GM08714 (cell line): ENCODE data around the gene GFOD1.

Experiments used
- H3K4me3 ChIP-seq: fragments of 200-500 bp; sonication (Bioruptor generic); 2 replicates; pipeline ENCODE4 v1.5.1; 2014; ENCODE audit warnings: mild to moderate bottlenecking, low read length, inconsistent platforms
- ZNF274 ChIP-seq: IDR thresholded peaks from 2 replicates; pipeline ENCODE4 v1.6.1; 2012; ENCODE audit warnings: mild to moderate bottlenecking, low read depth, low read length

The GFOD1 gene, protein sequence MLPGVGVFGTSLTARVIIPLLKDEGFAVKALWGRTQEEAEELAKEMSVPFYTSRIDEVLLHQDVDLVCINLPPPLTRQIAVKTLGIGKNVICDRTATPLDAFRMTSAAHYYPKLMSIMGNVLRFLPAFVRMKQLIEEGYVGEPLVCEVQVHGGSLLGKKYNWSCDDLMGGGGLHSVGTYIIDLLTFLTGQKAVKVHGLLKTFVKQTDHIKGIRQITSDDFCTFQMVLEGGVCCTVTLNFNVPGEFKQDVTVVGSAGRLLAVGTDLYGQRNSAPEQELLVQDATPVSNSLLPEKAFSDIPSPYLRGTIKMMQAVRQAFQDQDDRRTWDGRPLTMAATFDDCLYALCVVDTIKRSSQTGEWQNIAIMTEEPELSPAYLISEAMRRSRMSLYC

DNA sequence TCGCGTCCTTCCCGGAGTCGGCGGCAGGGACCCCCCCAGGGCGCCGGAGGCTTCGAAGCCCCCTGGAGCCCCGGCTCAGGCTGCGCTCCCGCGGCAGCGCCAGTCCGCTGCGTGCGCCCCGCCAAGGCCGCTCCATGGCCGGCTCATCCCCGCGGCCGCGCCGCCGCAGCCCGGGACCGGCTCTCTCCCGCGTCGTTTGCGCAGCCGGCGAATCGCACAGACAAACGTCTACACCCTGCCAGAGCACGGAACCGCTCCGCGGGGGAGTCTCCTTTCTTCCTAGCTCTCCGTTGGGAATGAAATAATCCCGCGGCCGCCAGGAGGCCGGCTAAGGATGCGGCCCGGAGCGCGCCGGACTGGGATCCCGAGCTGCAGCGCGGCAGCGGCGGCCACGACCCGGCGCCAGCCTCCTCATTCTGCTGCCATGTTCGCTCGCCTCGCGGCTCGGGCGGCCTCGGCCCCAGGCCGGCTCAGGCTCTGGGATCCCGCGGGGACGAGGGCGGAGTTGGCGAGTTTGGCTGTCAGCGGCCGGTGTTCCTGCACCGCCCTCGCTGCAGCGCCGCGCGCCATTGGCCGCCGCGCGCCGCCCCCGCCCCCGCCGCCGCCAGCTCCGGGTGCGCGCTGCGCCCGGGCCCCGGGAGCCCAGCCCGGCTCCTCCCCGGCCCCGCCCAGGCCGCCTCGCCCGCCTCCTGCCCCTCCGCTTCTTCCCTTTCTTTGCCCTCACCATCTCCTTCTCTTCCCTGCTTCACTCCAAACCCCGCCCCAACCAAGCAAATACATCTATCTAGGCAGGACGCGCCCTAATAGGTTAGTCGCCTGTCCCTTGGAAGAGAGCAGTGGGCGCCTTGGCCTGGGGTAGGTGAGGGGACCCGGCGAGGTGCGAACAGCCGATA lies at the start of gene GFOD1:
TSS of gene GFOD1 (minus strand) at position 479 of the 893 bp plus-strand sequence. CDS start 710 bp downstream, outside the sequence.
- peak within 1 kb of the TSS; percentile 87 for H3K4me3 ChIP-seq
- no peak for TF ChIP-seq ZNF274

DNA sequence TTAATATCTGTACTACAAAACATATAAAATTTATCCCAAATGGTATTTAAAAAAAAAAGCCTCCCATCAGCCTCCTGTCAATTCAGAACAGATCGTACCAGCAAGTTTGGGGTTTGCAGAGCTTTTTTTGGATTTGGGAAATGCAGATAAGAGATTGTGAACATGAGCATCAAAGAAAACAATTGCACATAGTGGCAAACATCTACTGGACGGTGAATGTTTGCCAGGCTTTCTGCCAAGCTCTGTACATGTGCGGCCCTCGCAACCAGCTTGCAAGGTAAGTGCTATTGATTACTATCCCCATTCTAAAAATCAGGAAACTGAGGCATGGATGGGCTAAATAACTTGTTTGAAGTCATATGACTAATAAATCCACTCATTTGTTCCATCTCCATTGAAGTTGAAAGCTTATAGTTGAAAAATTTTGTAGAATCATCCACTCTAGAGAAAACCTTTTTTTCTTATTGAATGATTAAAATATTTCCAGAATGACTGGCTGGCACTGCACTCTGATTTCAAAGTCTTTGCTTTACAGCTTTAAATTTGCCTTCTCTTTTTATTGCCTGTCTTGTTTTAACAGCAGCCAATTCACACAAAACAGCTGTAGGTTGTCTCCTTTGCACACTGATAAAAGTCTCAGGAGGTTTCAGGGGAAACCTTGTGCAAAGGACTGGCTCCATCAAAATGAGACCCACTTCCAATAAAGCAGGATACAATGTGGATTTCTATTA lies 49.6 kb upstream of the GFOD1 start:
- no peak for TF ChIP-seq ZNF274

DNA sequence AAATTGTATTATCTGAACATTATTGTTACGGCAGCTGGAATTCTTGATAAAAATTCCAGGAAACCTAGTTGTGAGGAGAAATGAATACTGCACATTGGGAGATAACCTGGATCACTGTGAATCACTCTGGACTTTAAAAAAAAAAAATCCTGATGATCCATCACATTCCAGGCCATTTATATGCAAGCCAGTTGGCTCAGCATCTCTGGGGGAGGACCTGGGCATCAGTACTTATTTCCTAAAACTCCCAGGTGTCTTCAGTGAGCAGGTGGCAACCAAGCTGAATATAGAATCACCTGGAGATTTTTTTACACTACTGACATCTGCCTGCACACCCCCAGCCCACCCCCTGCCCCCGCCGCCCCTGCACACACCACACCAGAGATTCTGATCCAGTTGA lies 47.9 kb upstream of the GFOD1 start:
- H3K4me3 ChIP-seq: no peak overlapping the region
- no peak for TF ChIP-seq ZNF274

More for the DNA sequence above, 49.6 kb upstream of the GFOD1 start:
- no peak overlapping the region for H3K4me3 ChIP-seq

DNA sequence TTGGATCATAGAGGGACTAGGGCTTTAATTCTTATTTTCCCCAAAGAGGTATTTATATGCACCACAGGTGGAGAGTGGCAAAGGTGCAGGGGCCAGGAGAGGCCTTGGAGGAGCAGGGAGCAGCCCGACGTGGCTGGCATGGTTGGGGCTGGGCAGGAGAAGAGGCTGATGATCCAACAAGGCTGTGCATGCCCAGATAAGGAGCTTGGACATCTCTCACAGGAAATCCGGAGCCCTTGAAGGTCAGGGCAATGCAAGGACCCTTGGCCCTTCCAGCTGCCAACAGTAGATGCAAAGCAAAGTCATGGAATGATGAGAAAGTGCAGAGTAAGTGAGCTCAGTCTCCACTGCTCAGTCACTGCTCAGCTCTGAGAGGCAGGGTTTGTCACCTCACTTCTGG lies 47.1 kb upstream of the GFOD1 start:
- no peak for TF ChIP-seq ZNF274
- no peak overlapping the region for H3K4me3 ChIP-seq

DNA sequence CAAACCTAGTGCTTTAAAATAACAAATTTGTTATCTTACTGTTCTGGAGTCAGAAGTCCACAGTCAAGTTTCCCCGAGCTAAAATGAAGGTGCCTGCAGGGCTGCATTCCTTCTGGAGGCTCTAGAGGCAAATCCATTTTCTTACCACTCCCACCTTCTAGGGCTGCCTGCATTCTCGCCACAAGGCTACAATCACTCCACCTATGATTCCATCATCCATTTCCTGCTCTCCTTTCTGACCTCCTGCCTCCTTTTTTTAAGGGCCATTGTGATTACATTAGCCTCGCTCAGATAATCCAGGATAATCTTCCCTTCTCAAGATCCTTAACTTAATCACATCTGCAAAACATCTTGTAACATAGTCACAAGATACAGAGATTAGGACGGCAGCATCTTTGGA lies 44.6 kb upstream of the GFOD1 start:
- TF ChIP-seq ZNF274: no peak
- H3K4me3 ChIP-seq: no peak overlapping the region

DNA sequence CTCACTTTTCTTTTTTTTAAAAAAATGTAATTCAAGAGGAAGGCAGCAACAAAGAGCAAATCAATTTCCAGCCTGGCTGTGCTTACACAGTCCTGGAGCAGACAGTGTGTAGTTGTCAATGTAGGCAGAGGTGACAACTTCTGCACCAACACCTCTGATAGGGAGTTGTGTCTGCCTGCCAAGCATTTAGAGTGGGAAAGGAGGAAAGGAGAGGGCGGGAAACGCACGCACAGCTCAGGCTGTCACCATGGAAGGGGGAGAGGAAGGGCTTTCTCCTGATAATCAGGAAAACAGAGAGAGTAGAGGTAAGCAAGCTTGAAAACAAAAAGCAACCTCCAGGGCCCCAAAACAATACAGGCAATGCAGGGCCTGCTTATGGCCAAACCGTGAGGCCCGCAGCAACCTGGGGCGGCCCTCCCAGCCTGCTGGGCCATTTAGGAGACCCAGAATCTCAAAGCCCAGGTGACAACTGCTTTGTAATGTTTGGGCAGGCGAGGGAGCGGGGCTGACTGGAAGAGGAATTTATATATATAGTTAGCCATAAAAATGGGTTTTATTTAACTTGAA lies 41.5 kb upstream of the GFOD1 start:
- no peak overlapping the region for H3K4me3 ChIP-seq
- TF ChIP-seq ZNF274: no peak

DNA sequence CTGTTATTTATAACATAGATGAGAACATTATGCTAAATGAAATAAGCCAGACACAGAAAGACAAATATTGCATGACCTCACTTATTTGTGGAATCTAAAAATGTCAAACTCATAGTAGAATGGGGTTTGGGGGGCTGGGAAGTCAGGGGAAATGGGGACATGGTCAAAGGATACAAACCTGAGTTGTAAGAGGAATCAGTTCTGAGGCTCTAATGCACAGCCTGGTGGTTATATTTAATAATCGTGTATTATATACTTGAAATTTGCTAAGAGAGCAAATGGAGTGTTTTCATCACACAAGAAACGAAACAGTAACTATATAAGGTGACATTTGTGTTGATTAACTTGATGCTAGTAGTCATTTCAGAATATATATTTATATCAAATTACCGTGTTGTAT lies 40.8 kb upstream of the GFOD1 start:
- no peak overlapping the region for H3K4me3 ChIP-seq
- TF ChIP-seq ZNF274: no peak

DNA sequence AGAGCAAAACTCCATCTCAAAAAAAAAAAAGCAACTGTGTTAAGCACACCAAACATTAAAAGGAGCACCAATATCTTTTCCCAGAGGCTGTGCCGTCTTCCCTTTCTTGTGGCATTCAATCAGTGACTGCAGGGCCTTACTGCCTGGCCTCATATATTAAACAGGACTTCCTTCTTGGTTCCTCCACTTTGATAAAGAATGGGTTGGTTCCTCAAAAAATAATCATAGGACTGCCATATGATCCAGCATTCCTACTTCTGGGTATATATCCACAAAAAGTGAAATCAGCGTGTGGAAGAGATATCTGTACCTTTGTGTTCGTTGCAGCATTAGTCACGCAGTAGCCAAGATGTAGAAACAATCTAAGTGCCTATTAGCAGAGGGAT lies 40.3 kb upstream of the GFOD1 start:
- H3K4me3 ChIP-seq: no peak overlapping the region
- TF ChIP-seq ZNF274: no peak

DNA sequence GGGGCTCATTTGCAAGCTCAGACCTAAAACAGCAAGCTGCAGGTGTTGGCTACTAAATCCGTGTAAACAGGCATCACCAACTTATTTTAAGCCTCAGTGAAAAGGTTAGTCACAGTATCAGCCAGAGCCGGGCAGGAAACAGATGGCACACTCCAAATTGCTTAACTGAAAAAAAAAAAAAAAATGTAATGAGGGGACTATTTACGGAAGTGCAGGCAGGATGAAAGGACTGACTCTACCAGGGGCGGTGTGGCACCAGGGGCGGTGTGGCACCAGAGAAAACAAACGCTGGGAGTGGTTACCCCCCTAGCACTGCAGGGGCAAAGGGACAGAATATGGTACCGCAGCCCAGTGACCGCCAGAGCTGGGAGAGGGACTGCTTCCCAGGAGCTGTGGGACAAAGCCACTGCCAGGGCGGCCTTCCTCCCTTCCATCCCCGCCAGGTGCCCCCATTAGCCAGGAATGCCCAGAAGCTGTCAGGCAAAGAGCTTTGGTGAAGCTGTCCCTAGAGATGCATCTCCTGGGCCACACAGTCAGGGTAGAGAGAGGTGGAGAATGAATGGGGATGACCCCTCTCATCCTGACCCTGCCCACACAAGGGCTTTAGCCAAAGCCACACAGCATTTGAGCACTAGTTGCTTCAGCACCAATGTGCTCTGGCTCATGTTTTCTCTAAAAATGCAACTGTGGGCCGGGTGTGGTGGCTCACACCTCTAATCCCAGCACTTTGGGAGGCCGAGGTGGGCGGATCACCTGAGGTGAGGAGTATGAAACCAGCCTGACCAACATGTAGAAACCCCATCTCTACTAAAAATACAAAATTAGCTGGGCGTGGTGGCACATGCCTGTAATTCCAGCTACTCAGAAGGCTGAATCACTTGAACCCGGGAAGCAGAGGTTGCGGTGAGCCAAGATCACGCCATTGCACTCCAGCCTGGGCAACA lies 39.6 kb upstream of the GFOD1 start:
- no peak overlapping the region for H3K4me3 ChIP-seq
- no peak for TF ChIP-seq ZNF274

DNA sequence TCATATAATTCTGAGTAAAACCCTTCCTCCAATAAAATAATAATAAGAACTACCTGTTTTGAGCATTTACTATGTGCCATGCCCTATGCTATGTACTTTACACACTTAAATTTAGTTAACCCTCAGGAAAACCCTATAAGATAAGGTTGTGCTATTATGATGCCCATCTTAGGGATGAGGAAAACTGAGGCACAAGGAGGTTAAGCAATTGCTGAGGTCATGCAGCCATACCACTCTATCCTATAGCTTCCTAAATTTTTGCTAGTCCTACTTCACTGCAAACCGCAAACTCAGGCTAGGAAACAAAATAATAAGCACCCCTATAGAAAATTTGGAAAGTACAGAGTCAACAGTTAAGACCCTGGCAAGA lies 38.9 kb upstream of the GFOD1 start:
- no peak for TF ChIP-seq ZNF274
- no peak overlapping the region for H3K4me3 ChIP-seq

DNA sequence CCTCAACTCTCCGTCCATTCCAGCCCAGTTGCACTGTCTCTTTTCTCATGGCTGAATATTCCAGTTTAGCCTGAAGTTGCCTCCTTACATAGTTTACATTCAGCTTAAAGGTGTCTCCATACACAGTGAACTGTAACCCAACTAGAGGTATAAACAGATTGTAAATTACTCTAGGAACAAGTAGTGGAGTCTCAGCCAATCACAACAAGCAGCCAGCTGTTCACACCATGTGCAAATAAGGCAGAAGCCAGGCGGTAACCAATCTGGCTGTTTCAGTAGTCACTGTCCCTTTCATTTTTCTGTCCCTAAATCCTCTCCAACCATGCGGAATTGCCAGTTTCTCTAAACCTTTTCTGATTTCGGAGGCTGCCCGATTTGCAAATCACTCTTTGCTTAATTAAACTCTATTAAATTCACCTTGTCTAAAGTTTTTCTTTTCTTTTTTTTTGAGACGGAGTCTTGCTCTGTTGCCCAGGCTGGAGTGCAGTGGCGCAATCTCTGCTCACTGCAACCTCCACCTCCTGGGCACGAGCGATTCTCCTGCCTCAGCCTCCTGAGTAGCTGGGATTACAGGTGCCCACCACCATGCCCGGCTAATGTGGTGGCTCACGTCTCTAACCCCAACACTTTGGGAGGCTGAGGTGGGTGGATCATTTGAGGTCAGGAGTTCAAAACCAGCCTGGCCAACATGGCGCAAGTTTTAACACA lies 37.6 kb upstream of the GFOD1 start:
- no peak for TF ChIP-seq ZNF274
- H3K4me3 ChIP-seq: no peak overlapping the region

DNA sequence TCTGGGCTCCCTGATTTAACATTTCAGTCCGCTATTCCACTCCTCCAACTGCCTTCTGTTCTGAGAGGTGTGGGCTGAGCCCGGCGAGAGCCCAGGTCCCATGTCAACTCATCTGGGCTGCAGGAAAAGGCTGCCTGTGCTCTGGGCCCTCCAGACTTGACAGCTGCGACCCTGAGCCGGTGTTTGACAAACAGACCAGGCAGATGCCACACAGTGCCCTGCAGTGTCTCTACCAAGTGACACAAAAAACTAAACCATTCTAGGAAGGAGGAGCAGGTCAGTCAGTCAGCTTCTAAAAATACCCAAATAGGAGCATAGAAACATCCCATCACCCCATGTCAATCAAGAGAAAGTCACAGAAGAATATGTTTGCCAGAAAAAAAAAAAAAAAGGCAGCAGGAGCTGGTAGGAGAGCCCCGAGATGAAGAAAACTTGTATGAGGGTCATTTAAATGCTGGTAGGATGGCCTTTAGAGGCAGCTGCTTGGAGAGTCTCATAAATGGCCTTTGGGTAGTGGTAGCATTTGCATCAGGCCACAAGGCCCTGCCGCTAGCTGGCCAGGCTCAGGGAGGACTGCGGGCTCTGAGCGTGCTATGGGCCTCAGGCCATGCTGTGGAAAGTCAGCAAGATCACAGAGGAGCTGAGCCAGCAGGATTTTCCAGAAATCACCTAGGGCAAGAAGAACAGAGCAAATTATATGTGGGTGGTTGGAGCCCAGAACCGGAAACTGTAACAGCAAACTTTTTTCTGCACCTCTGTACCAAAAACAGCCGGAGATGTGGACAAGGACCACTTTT lies 36.6 kb upstream of the GFOD1 start:
- TF ChIP-seq ZNF274: no peak
- no peak overlapping the region for H3K4me3 ChIP-seq
